SW480 (cell line): ENCODE data around the gene LAMP5.

Experiments
- DNase-seq: peaks from one replicate; pipeline ENCODE4 v3.0.0-alpha.2; 2016; ENCODE audit warnings: low spot score

Gene LAMP5

GRCh38 chr20:9500121-9500520 is 14.3 kb upstream of the LAMP5 start:
- DNase-seq = no peak

- no peak for DNase-seq
These were observed 12.9 kb upstream of the LAMP5 start for GRCh38 chr20:9501473-9501872.

- peak; percentile 20 for DNase-seq
These were observed 10.7 kb upstream of the LAMP5 start for GRCh38 chr20:9503526-9504245.

GRCh38 chr20:9506280-9506821 is 8.0 kb upstream of the LAMP5 start:
- no peak for DNase-seq

GRCh38 chr20:9506964-9507369 is 7.4 kb upstream of the LAMP5 start:
- no peak for DNase-seq

- DNase-seq = no peak
These were observed 6.7 kb upstream of the LAMP5 start for GRCh38 chr20:9507544-9508239.

GRCh38 chr20:9508240-9508661 is 6.1 kb upstream of the LAMP5 start:
- no peak for DNase-seq

- DNase-seq = no peak
These were observed 5.7 kb upstream of the LAMP5 start for GRCh38 chr20:9508696-9509178.

- no peak for DNase-seq
These were observed 5.1 kb upstream of the LAMP5 start for GRCh38 chr20:9509246-9509645.

- DNase-seq = no peak
These were observed 3.5 kb upstream of the LAMP5 start for GRCh38 chr20:9510911-9511310.

GRCh38 chr20:9514072-9514460 is 324 bp upstream of the LAMP5 start:
- no peak for DNase-seq

GRCh38 chr20:9515214-9515585 is 810 bp downstream of the LAMP5 start:
- no peak for DNase-seq

- no peak for DNase-seq
These were observed 1.4 kb downstream of the LAMP5 start for GRCh38 chr20:9515741-9516233.

- no peak for DNase-seq
These were observed 2.0 kb downstream of the LAMP5 start for GRCh38 chr20:9516234-9516871.

- DNase-seq = no peak
These were observed 3.1 kb downstream of the LAMP5 start for GRCh38 chr20:9517297-9518162.

- DNase-seq = no peak
These were observed 4.3 kb downstream of the LAMP5 start for GRCh38 chr20:9518576-9519175.

GRCh38 chr20:9520086-9520485 is 5.7 kb downstream of the LAMP5 start:
- DNase-seq = no peak

GRCh38 chr20:9523636-9524035 is 9.2 kb downstream of the LAMP5 start:
- DNase-seq = no peak

GRCh38 chr20:9531581-9531980 is 17.2 kb downstream of the LAMP5 start:
- DNase-seq = no peak

GRCh38 chr20:9532069-9532838 is 17.9 kb downstream of the LAMP5 start:
- DNase-seq = no peak

- DNase-seq = no peak
These were observed 19.6 kb downstream of the LAMP5 start for GRCh38 chr20:9534025-9534424.
